HG03354 (cell line): ENCODE measurements around the gene UBE2D2.
"Not testable (repeated sequence)": the region's sequence is repeated elsewhere in the genome, so short reads cannot be mapped to it uniquely, and the experiment has no call there.

Experiments
- ATAC-seq: cut with Tn5 transposase; IDR thresholded peaks from one replicate; pipeline ENCODE4 v1.9.1; 2021; ENCODE audit warnings: mild to moderate bottlenecking; ENCODE audit not compliant: unreplicated experiment, poor library complexity, severe bottlenecking

UBE2D2 gene

GRCh38 chr5:139575751-139576150, 14.6 kb downstream of the UBE2D2 start:
- no peak for ATAC-seq

GRCh38 chr5:139577689-139578290, 16.7 kb downstream of the UBE2D2 start:
- no peak for ATAC-seq

- no peak for ATAC-seq
Measured at GRCh38 chr5:139578325-139578724, 17.2 kb downstream of the UBE2D2 start.

GRCh38 chr5:139582181-139582580, 21.0 kb downstream of the UBE2D2 start:
- not testable (repeated sequence) for ATAC-seq

- ATAC-seq, result no peak
Measured at GRCh38 chr5:139584137-139584536, 23.0 kb downstream of the UBE2D2 start.

GRCh38 chr5:139588116-139588515, 27.0 kb downstream of the UBE2D2 start:
- ATAC-seq, result not testable (repeated sequence)

- no peak for ATAC-seq
Measured at GRCh38 chr5:139588962-139589361, 27.8 kb downstream of the UBE2D2 start.

- peak; percentile 54 for ATAC-seq
Measured at GRCh38 chr5:139592289-139592688, 31.1 kb downstream of the UBE2D2 start.

- not testable (repeated sequence) for ATAC-seq
Measured at GRCh38 chr5:139593076-139593475, 31.9 kb downstream of the UBE2D2 start.

- no peak for ATAC-seq
Measured at GRCh38 chr5:139593716-139594319, 32.7 kb downstream of the UBE2D2 start.

GRCh38 chr5:139597134-139597533, 36.0 kb downstream of the UBE2D2 start:
- no peak for ATAC-seq

GRCh38 chr5:139598601-139598965, 37.4 kb downstream of the UBE2D2 start:
- not testable (repeated sequence) for ATAC-seq

- ATAC-seq, result no peak
Measured at GRCh38 chr5:139600336-139600949, 39.3 kb downstream of the UBE2D2 start.

- no peak for ATAC-seq
Measured at GRCh38 chr5:139601429-139601828, 40.3 kb downstream of the UBE2D2 start.

- ATAC-seq, result not testable (repeated sequence)
Measured at GRCh38 chr5:139601948-139602347, 40.8 kb downstream of the UBE2D2 start.

GRCh38 chr5:139605887-139606286, 44.7 kb downstream of the UBE2D2 start:
- ATAC-seq, result no peak

- no peak for ATAC-seq
Measured at GRCh38 chr5:139611703-139612584, 50.8 kb downstream of the UBE2D2 start.

- no peak for ATAC-seq
Measured at GRCh38 chr5:139619861-139620260, 58.7 kb downstream of the UBE2D2 start.

GRCh38 chr5:139625398-139625797, 64.3 kb downstream of the UBE2D2 start:
- ATAC-seq, result not testable (repeated sequence)

GRCh38 chr5:139630855-139631254, 69.7 kb downstream of the UBE2D2 start:
- ATAC-seq, result no peak
